ENCODE measurements around the gene SYNE1. TPM values are rescaled to one million over a fixed set of nuclear protein-coding genes. Genes with fewer than 3 reads are reported as not detected.
"Not testable (repeated sequence)": the region's sequence is repeated elsewhere in the genome, so short reads cannot be mapped to it uniquely, and the experiment has no call there.

The SYNE1 gene
- total RNA-seq, 6 experiments from 2014 or later, result 60.0 to 69.0 (median 66.9) TPM

DNA sequence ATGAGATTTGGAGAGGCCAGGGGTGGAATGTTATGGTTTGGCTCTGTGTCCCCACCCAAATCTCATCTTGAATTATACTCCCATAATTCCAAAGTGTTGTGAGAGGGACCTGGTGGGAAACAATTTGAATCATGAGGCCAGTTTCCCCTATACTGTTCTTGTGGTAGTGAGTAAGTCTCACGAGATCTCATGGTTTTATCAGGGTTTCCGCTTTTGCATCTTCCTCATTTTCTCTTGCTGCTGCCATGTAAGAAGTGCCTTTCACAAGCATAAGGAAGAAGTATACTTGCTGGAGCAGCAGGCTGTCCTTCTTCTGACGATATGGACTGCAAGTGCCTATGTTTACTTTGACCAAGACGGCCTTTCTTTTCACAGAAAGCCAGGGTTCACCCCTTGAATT, 559.2 kb downstream of the SYNE1 start:
- TF ChIP-seq, protein P1, sequence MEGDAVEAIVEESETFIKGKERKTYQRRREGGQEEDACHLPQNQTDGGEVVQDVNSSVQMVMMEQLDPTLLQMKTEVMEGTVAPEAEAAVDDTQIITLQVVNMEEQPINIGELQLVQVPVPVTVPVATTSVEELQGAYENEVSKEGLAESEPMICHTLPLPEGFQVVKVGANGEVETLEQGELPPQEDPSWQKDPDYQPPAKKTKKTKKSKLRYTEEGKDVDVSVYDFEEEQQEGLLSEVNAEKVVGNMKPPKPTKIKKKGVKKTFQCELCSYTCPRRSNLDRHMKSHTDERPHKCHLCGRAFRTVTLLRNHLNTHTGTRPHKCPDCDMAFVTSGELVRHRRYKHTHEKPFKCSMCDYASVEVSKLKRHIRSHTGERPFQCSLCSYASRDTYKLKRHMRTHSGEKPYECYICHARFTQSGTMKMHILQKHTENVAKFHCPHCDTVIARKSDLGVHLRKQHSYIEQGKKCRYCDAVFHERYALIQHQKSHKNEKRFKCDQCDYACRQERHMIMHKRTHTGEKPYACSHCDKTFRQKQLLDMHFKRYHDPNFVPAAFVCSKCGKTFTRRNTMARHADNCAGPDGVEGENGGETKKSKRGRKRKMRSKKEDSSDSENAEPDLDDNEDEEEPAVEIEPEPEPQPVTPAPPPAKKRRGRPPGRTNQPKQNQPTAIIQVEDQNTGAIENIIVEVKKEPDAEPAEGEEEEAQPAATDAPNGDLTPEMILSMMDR (IDR thresholded peaks at IDR 0.05), result no peak
- H3K4me1 Mint-ChIP-seq (ENCODE audit: low read depth), result no peaks in the 10 kb centered on the region
- H3K36me3 Mint-ChIP-seq (ENCODE audit: low read depth), result peaks cover 20% of the 10 kb centered on the region
- no peak overlapping the region for H3K27ac Mint-ChIP-seq
- DNase-seq, result no peak
- H3K27me3 Mint-ChIP-seq (ENCODE audit: insufficient read depth), result peaks cover 8% of the 10 kb centered on the region
- H3K9me3 Mint-ChIP-seq, result peaks cover 20% of the 10 kb centered on the region
- H3K4me3 Mint-ChIP-seq, result no peak overlapping the region

DNA sequence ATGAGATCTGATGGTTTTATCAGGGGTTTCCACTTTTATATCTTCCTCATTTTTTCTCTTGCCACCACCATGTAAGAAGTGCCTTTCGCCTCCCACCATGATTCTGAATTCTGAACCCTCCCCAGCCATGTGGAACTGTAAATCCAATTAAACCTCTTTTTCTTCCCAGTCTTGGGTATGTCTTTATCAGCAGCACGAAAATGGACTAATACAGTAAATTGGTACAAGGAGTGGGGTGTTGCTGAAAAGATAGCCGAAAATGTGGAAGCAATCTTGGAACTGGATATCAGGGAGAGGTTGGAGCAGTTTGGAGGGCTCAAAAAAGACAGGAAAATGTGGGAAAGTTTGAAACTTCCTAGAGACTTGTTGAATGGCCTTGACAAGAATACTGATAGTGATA, 560.9 kb downstream of the SYNE1 start:
- Mint-ChIP-seq H3K27me3 (ENCODE audit: insufficient read depth) (peaks cover 12% of the 10 kb centered on the region), H3K36me3 (ENCODE audit: low read depth) (peaks cover 20% of the 10 kb centered on the region), H3K9me3 (peaks cover 20% of the 10 kb centered on the region)
- not testable (repeated sequence) for H3K4me1 Mint-ChIP-seq (ENCODE audit: low read depth); DNase-seq; H3K4me3 Mint-ChIP-seq; H3K27ac Mint-ChIP-seq

DNA sequence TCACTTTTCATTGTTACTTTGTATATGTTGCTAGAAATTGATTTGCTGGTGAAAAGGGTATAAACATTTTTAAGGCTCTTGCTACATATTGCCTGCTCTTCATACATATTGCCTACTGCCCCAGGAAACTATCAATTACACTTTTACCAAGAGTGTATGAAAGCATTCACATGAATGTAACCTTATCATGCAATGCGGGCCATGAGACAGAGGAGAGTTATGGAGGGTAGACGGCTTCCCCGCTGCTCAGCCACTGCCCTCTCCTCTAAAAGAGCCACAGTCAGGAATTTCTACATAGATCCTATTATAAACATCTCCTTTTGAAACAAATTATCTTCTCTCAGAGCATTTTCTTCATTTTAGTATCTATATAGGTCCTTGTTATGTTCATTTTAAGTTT, 565.3 kb downstream of the SYNE1 start:
- no peak overlapping the region for H3K4me3 Mint-ChIP-seq
- no peak overlapping the region for H3K27ac Mint-ChIP-seq
- H3K27me3 Mint-ChIP-seq (ENCODE audit: insufficient read depth), result peaks cover 11% of the 10 kb centered on the region

More for the DNA sequence above, 565.3 kb downstream of the SYNE1 start:
- H3K9me3 Mint-ChIP-seq, result peaks cover 14% of the 10 kb centered on the region
- no peak for DNase-seq
- peaks cover 14% of the 10 kb centered on the region for H3K36me3 Mint-ChIP-seq (ENCODE audit: low read depth)
- no peaks in the 10 kb centered on the region; the same call in 1 of the 2 replicates for H3K4me1 Mint-ChIP-seq (ENCODE audit: low read depth)
- TF ChIP-seq, protein P1 (IDR thresholded peaks at IDR 0.05), result no peak

Other genes starting within 250 kb of the SYNE1 start
- gene MYCT1, start 60.5 kb upstream of the SYNE1 start, total RNA-seq (2021; fragmentation: NEBNext Ultra II Directional; extraction: Animal tissue kit (Norgen Biotek cat#: 25700)), result 1 to 10 TPM in 5 of 6 experiments, under 1 TPM in 1; 0.71 to 2.0 (median 1.7) TPM
- not detected for gene VIP, start 113.4 kb upstream of the SYNE1 start, total RNA-seq (2021; fragmentation: NEBNext Ultra II Directional; extraction: Animal tissue kit (Norgen Biotek cat#: 25700))